Midbrain (tissue), 1 donor: Measurements from ENCODE around the gene FAM81A.
"Not testable (repeated sequence)": the region's sequence is repeated elsewhere in the genome, so short reads cannot be mapped to it uniquely, and the experiment has no call there.

ENCODE experiments used
- DNase-seq: peaks from one replicate; lab custom pipeline; 2025; lab: John Stamatoyannopoulos, UW

Gene FAM81A

GRCh38 chr15:59424616-59425015, 13.4 kb upstream of the FAM81A start:
- DNase-seq, result no peak

- DNase-seq, result not testable (repeated sequence)
Observed at GRCh38 chr15:59428898-59429297, 9.1 kb upstream of the FAM81A start.

GRCh38 chr15:59432389-59432788, 5.6 kb upstream of the FAM81A start:
- no peak for DNase-seq

- DNase-seq, result no peak
Observed at GRCh38 chr15:59434481-59434880, 3.5 kb upstream of the FAM81A start.

- DNase-seq, result peak; percentile 35
Observed at GRCh38 chr15:59436774-59437141, 1.2 kb upstream of the FAM81A start.

- DNase-seq, result peak; percentile 35
Observed at GRCh38 chr15:59437142-59437816, 707 bp upstream of the FAM81A start.

GRCh38 chr15:59438625-59439290, 772 bp downstream of the FAM81A start:
- peak; percentile 1 for DNase-seq

GRCh38 chr15:59439576-59439975, 1.6 kb downstream of the FAM81A start:
- no peak for DNase-seq

GRCh38 chr15:59443341-59444072, 5.5 kb downstream of the FAM81A start:
- no peak for DNase-seq

- DNase-seq, result no peak
Observed at GRCh38 chr15:59444081-59444835, 6.3 kb downstream of the FAM81A start.

GRCh38 chr15:59444980-59445545, 7.1 kb downstream of the FAM81A start:
- DNase-seq, result no peak

- no peak for DNase-seq
Observed at GRCh38 chr15:59446232-59446957, 8.4 kb downstream of the FAM81A start.

GRCh38 chr15:59447367-59447766, 9.4 kb downstream of the FAM81A start:
- DNase-seq, result no peak

- DNase-seq, result no peak
Observed at GRCh38 chr15:59448871-59449270, 10.9 kb downstream of the FAM81A start.

- DNase-seq, result no peak
Observed at GRCh38 chr15:59453474-59454215, 15.7 kb downstream of the FAM81A start.

- no peak for DNase-seq
Observed at GRCh38 chr15:59456114-59456513, 18.1 kb downstream of the FAM81A start.

- DNase-seq, result no peak
Observed at GRCh38 chr15:59457103-59457502, 19.1 kb downstream of the FAM81A start.

GRCh38 chr15:59461521-59461920, 23.5 kb downstream of the FAM81A start:
- no peak for DNase-seq

- no peak for DNase-seq
Observed at GRCh38 chr15:59473226-59473625, 35.2 kb downstream of the FAM81A start.

GRCh38 chr15:59475161-59475560, 37.2 kb downstream of the FAM81A start:
- not testable (repeated sequence) for DNase-seq

- DNase-seq, result no peak
Observed at GRCh38 chr15:59484399-59484798, 46.4 kb downstream of the FAM81A start.
